Stimulated activated CD8-positive, alpha-beta memory T cell treated with anti-CD3 and anti-CD28 coated beads, Interleukin-15, amount 100 ng/mL, for 4 hours (primary cell): ENCODE data around the gene LTV1.

Source experiments
- DNase-seq, 2 donors: peaks; one replicate each; pipeline ENCODE4 v3.0.0-alpha.2; 2020; ENCODE audit warnings: low read depth in 2 of 2

The LTV1 gene

DNA sequence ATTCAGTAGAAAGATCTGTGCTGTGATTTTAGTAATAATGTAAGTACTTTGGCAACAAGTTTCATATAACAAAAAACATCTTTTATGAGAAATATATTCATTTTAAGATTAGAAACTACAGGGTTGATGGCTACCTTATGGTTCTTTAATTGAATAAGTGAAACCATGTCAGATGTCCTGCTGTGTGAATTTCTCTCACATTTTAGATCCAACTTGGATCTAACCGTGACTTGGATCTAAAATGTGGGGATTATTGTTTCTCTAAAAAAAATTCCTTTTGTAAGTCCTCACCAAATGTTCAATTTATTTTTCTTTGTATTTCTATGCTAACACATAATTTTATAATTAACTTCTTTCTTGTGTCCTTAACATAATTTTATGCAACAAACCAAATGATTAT is 51.5 kb downstream of the LTV1 start:
- no peak for DNase-seq

DNA sequence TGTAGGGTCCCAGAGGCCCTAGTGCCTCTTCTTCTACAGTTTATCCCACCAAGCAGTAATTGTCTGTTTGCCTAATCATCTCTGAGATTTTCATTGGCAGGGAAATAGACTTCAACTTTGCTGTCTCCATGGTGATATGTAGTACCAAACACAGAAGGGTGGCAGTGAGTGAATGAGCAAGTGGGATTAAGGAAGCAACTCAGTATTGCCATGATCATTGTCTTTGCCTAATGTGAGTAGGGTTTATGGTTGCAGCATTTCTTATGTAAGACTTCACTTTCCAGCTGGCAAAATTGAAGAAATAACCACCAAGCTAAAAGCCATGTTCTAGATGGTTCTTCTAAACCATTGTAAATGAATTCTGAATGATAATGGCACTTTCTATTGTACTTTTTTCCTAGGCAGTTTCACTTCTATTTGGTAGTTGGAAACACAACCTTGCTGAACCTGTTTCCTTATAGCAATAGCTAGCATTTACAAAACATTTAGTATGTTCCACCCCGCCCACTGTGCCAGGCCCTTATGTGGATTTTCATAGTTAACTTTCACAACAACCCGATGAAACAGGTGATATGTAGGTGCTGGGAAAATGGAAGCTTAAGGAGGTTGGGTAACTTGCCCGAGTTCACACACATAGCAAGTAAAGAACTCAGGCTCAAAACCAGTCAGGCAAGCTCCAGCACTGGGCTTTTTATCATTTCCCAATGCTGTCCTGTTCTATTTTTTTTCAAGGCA is 53.2 kb downstream of the LTV1 start:
- DNase-seq: no peak

GRCh38 chr6:143900358-143900757 is 57.2 kb downstream of the LTV1 start:
- DNase-seq: no peak

DNA sequence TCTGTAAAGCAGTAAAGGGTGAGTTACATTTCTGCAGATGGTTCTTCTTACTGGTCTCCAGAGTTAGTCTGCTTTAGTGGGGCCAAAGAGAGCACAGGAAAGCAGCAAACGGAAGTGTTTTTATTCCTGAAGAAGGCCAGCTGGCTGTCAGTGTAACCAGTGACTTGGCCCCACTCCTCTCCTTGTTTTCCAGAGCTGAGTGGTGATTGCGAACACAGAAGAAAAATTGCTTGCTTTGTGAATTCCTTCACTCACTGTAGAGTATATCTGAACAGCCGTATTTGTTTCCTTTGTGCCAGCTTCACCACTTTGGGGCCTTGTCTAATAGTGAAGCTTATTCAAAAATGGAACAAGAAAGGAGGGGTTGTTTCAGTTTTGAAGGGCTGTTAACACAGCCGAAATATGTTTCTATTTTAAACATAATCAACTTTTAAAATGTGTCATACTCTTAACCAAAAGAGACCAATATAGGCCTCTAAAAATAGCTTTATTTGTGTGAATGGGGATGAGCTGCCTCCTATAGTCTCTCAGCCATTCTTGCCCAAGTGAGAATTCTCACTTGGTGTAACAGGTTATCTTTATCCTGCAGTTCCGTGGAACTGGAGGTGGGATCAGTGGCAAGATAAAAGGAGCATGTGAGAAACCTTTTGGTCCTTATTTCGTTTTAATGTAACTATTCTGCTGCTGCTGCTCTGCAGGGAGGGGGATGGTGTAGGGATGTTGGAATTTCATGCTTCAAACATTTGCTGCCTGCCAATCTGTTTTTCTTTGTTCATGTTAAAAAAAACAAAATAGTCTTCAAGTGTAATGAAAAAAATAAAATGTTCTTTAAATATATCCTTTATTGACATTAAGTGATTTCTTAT is 59.0 kb downstream of the LTV1 start:
- DNase-seq: no peak

DNA sequence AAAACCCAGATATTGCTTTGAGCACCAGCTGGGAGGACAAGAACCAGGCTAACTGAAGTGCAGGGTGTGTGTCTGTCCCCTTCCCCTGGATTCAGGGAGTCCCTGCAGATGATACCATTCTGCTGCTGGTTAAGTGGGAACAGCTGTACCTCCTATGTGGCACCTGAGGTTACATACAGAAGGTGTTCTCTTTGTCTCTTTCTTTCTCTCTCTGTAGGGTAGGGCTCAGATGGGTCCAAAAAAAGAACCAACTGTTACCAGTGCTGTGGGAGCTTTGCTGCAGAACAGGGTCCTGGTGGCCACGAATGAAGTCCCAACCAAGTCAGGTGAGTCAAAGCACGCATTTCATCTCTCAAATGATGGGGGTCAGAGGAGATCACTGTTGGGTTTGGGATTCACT is 59.7 kb downstream of the LTV1 start:
- DNase-seq: no peak

DNA sequence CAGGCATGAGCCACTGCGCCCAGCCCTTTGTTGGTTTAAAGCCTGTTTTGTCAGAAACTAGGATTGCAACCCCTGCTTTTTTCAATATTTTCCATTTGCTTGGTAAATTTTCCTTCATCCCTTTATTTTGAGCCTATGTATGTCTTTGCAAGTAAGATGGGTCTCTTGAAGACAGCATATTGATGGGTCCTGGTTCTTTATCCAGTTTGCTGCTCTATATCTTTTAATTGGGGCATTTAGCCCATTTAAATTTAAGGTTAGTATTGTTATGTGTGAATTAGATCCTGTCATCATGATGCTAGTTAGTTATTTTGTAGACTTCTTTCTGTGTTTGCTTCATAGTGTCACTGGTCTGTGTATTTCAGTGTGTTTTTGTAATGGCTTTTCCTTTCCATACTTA is 67.9 kb downstream of the LTV1 start:
- no peak for DNase-seq

GRCh38 chr6:143912671-143913070 is 69.5 kb downstream of the LTV1 start:
- no peak for DNase-seq
